Stimulated activated effector memory CD8-positive, alpha-beta T cell treated with anti-CD3 and anti-CD28 coated beads, Interleukin-12 subunit alpha, Interleukin-12 subunit beta, amount 100 ng/mL, for 72 hours (primary cell): ENCODE data around the gene PDE6A.
A peak's percentile ranks its signal among the peaks of the same experiment; 100 is the strongest.

Experiments used
- ATAC-seq: fragments of 150-1000 bp; cut with Tn5 transposase; 2 replicates; pipeline ENCODE4 v1.10.0; 2021
- DNase-seq, 2 donors: peaks; one replicate each; pipeline ENCODE4 v3.0.0; 2021 to 2022; ENCODE audit warnings: low spot score in 2 of 2
- H3K27ac Mint-ChIP-seq: one replicate; pipeline ENCODE4 v1.8.0; 2022; ENCODE audit warnings: mild to moderate bottlenecking, mixed read lengths
- H3K36me3 Mint-ChIP-seq: one replicate; pipeline ENCODE4 v1.8.0; 2022; ENCODE audit warnings: mild to moderate bottlenecking, mixed read lengths
- H3K4me1 Mint-ChIP-seq: one replicate; pipeline ENCODE4 v1.8.0; 2022; ENCODE audit warnings: mixed read lengths
- H3K4me3 Mint-ChIP-seq: one replicate; pipeline ENCODE4 v1.8.0; 2022; ENCODE audit warnings: mild to moderate bottlenecking, mixed read lengths
- H3K9me3 Mint-ChIP-seq: one replicate; pipeline ENCODE4 v1.8.0; 2022; ENCODE audit warnings: mixed read lengths

Gene PDE6A

DNA sequence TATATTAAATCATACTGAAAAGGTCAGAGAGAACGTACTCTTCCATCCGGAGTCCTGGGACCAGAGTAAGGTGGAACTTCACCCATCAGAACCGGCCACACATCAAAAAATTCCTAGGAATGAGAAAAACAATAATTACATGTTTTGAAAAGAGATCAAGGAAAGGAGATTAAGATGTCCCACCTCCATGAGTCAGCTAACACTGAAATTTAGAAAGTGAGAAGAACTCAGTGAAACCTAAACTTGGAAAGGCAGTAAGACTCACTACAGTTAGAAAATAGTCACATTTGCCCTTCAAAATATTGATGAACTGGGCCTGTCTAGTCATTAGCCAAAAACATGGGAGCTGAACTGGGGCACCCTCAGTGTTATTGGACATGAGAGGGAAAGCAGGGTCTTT, 23.0 kb downstream of the PDE6A start:
- no peak overlapping the region for H3K4me3 Mint-ChIP-seq
- H3K36me3 Mint-ChIP-seq, result peaks cover 6% of the 10 kb centered on the region
- H3K4me1 Mint-ChIP-seq, result no peaks in the 10 kb centered on the region
- ATAC-seq (no peak), DNase-seq (no peak)
- H3K27ac Mint-ChIP-seq, result no peak overlapping the region
- H3K9me3 Mint-ChIP-seq, result no peaks in the 10 kb centered on the region

DNA sequence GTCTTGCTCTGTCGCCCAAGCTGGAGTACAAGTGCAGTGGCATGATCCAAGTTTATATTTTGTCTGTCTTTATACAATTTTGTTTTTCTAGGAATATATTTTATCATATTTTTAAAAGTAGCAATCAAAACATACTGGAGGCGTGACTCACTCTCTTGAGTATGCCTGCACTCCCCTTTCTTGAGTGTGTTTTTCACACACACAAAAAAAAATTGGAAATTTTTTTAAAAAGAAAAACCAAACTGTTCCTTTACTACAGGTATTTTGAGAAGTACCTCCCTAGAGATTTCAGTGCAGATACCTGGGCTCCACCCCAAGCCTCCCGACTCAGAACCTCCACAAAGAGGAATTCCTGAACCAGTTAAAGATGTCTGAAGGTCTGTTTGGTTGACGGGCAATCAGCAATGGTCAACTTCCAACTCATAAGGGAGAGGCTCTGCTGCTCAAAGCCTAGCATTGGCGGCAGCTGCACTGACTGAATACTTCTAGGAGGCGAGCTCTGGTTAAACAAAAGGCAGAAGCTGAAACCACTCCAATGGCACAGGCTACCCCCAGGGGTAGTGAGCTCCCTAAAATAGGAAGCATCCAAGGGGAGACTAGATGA, 27.4 kb downstream of the PDE6A start:
- H3K36me3 Mint-ChIP-seq, result peaks cover 6% of the 10 kb centered on the region
- no peak overlapping the region for H3K4me3 Mint-ChIP-seq
- no peak overlapping the region for H3K27ac Mint-ChIP-seq
- no peaks in the 10 kb centered on the region for H3K9me3 Mint-ChIP-seq
- DNase-seq (no peak), ATAC-seq (no peak)
- H3K4me1 Mint-ChIP-seq, result peaks cover 7% of the 10 kb centered on the region

GRCh38 chr5:149916334-149917072, 28.1 kb downstream of the PDE6A start:
- Mint-ChIP-seq H3K36me3 (peaks cover 6% of the 10 kb centered on the region), H3K4me1 (peaks cover 7% of the 10 kb centered on the region), H3K27ac (no peak overlapping the region), H3K9me3 (no peaks in the 10 kb centered on the region), H3K4me3 (no peak overlapping the region)
- ATAC-seq (no peak), DNase-seq (no peak)

GRCh38 chr5:149915392-149916260, 29.0 kb downstream of the PDE6A start:
- DNase-seq (no peak), ATAC-seq (no peak)
- Mint-ChIP-seq H3K9me3 (no peaks in the 10 kb centered on the region), H3K4me1 (peaks cover 7% of the 10 kb centered on the region), H3K4me3 (no peak overlapping the region), H3K36me3 (no peaks in the 10 kb centered on the region), H3K27ac (no peak overlapping the region)

DNA sequence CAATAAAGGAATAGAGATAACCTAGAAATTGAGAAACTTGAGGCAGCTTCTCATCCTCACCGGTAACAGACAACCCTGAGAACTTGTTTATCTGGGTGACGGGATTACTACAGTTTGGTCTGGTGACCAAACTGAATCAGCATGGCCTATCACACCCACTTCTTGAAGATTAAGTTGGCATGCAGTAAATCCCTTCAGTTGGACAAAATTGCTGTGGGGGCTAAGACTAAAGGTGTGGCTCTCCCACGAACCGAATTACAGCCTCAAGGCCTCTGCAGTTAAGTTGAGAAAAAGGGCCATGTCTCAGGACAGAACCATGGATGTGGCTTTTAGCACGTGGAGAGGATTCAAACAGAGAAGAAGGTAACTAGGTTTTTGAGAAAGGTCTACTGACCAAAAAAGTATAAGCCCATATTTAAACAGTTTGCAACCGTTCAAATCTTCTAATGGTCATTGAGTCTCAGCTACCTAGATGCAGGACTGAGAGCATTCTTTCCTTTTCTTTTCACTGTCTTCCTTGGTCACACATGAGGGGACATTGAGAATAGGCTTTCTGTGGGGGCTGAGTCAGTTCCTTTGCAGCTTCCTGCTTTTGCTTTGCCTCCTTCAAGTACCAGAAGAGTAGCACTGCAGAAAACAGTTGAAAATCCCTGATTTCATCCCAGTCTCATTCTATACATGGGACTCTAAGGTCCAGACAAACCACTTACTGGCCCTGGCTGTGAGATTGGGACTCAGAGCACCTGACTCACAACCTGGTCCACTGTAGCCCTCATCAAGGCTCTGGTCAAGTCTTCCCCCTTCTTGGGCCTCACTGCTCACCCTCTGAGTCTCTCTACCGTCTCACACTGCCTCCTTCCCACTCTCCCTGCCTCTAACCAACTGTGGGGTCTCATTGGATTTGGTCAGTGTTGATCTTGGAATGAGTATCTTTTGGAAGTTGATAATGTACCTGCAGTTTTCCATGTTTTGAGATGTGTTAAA, 30.9 kb downstream of the PDE6A start:
- peaks cover 7% of the 10 kb centered on the region for H3K4me1 Mint-ChIP-seq
- DNase-seq (no peak), ATAC-seq (peak; percentile 62)
- no peaks in the 10 kb centered on the region for H3K9me3 Mint-ChIP-seq
- H3K27ac Mint-ChIP-seq, result no peak overlapping the region
- no peaks in the 10 kb centered on the region for H3K36me3 Mint-ChIP-seq
- no peak overlapping the region for H3K4me3 Mint-ChIP-seq

- Mint-ChIP-seq H3K4me3 (no peak overlapping the region), H3K27ac (no peak overlapping the region), H3K4me1 (peaks cover 7% of the 10 kb centered on the region), H3K36me3 (no peaks in the 10 kb centered on the region), H3K9me3 (no peaks in the 10 kb centered on the region)
- no peak for DNase-seq
- ATAC-seq, result no peak
Observed at GRCh38 chr5:149912226-149912871, 32.2 kb downstream of the PDE6A start.

GRCh38 chr5:149911031-149911430, 33.6 kb downstream of the PDE6A start:
- Mint-ChIP-seq H3K27ac (no peak overlapping the region), H3K9me3 (no peaks in the 10 kb centered on the region), H3K36me3 (no peaks in the 10 kb centered on the region), H3K4me1 (peaks cover 7% of the 10 kb centered on the region), H3K4me3 (no peak overlapping the region)
- DNase-seq (no peak), ATAC-seq (no peak)

DNA sequence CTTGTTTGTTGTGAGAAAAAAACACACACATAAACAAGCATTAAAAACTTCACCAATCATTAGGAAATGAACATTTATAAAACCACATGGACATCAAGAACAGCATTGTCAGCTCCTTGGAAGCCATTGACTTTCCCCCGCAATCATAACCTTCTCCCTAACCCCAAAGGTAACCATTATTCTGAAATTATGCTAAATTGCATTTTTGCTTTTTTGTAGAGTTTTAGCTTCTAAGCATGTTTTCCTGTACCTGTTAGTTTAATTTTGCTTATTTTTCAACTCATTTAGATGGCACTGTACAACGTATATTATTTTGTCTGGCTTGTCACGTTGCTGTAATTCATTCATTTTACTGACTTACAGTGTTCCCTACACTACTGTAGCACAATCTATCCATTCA, 36.8 kb downstream of the PDE6A start:
- Mint-ChIP-seq H3K9me3 (no peaks in the 10 kb centered on the region), H3K27ac (no peak overlapping the region), H3K36me3 (no peaks in the 10 kb centered on the region), H3K4me3 (no peak overlapping the region), H3K4me1 (peaks cover 10% of the 10 kb centered on the region)
- ATAC-seq, result no peak
- DNase-seq, result no peak

GRCh38 chr5:149904977-149905376, 39.6 kb downstream of the PDE6A start:
- no peak for DNase-seq
- Mint-ChIP-seq H3K36me3 (no peaks in the 10 kb centered on the region), H3K4me1 (peaks cover 17% of the 10 kb centered on the region), H3K9me3 (no peaks in the 10 kb centered on the region), H3K4me3 (no peak overlapping the region), H3K27ac (no peak overlapping the region)
- ATAC-seq, result peak; percentile 31

DNA sequence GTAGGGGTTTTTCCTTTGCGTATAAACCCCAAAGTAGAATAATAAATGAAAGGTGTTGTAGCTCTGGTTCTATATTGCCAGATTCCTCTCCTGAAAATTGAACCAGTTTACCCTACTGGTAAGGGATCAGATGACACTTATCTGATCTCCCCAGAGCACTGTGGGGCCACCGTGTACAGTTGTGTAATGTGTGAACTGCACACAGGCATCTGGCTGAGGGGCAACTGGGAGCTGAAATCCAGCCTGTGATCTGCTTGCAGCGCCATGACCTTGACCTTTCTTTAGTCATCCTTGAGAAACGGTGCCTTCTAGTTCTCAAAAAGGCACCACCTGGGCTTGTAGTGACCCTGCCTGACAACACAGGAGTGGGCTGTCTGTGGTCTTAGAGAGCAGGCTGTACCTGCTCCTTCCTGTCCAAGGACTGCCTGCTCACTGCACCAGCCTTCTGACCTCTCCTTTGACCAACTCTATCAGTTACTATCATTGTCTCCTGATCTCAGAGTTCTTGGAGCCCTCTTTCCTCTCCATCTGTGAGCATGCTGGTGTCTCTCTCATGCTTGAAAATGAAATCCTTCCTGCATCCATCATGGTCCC, 40.2 kb downstream of the PDE6A start:
- Mint-ChIP-seq H3K36me3 (no peaks in the 10 kb centered on the region), H3K9me3 (no peaks in the 10 kb centered on the region), H3K4me1 (peaks cover 17% of the 10 kb centered on the region), H3K27ac (no peak overlapping the region), H3K4me3 (no peak overlapping the region)
- ATAC-seq (no peak), DNase-seq (no peak)

DNA sequence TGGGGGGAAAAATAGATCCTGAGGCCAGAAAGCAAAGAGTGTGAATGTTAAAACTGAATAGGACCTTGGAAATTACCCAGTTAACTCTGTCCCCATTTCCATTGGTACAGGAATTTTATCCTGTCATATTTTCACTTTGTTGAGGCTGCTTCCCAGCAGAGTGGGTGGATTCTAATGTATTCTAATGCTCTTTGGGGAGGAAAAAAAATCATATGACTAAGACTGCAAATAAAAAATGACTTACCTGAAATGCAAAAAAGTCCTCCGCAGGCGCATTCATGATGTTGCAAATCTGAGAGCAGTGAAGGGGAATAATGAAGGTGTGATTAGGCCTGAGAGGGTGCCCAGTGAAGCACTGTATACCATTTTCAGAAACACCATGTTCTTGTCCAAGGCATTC, 41.2 kb downstream of the PDE6A start:
- ATAC-seq (no peak), DNase-seq (no peak)
- H3K4me3 Mint-ChIP-seq, result no peak overlapping the region
- peaks cover 17% of the 10 kb centered on the region for H3K4me1 Mint-ChIP-seq
- H3K9me3 Mint-ChIP-seq, result no peaks in the 10 kb centered on the region
- no peak overlapping the region for H3K27ac Mint-ChIP-seq
- no peaks in the 10 kb centered on the region for H3K36me3 Mint-ChIP-seq

DNA sequence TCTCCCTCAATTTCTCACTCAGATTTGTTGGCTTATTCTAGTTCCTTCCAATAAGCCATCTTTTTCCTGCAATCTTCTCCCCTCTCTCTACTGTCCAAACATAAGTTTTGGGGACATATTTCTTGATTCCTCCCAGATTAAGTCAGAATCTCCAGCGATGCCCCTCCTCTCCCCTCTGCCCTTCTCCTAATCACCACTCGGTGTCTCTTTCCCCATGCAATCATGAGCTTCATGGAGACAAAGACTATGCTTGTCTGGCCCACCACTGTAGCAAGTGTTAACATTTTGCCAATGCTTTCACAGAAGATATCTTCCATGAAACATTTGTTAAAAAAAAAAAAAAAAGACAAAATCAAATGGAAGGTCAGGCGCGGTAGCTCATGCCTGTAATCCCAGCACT, 42.4 kb downstream of the PDE6A start:
- Mint-ChIP-seq H3K9me3 (no peaks in the 10 kb centered on the region), H3K36me3 (no peaks in the 10 kb centered on the region), H3K4me1 (peaks cover 17% of the 10 kb centered on the region), H3K27ac (no peak overlapping the region), H3K4me3 (no peak overlapping the region)
- no peak for ATAC-seq
- DNase-seq, result no peak

DNA sequence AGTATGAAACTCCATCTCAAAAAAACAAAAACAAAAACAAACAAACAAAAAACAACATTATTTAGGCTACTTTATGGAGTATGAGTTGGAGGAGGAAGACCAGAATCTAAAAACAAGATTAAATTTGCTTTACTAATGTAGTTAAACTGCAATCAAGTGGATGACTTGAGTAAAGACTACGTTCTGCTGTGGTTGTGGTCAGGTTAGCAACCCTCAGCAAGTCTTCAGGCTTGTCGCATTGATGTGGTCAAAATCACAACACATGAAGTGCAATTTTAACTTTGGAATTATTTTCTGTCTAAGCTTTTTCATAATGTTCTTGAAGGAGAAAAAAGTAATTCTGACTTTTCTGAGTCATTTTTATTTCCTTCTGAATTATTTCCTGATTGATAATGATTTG, 43.1 kb downstream of the PDE6A start:
- Mint-ChIP-seq H3K36me3 (no peaks in the 10 kb centered on the region), H3K9me3 (no peaks in the 10 kb centered on the region), H3K4me3 (no peak overlapping the region), H3K4me1 (peaks cover 22% of the 10 kb centered on the region), H3K27ac (no peak overlapping the region)
- ATAC-seq (peak; percentile 73), DNase-seq (no peak)

DNA sequence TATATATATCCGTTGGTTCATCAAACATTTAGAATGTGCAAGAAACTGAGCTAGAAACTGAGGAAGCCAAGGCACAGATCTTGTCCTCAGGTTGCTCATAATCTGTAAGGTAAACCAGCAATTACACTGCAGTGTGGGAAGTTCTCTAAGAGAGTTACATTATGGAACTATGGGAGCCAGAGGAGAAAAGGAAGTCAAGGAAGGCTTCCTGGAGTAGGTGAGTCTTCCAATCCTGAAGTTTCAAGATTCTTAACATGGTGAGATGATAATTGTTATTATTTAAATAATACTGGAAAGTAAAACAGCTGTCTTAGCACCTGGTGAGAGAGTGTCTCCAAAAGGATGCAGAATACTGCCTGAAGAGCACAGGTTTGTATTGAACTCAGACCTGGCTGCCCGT, 44.2 kb downstream of the PDE6A start:
- no peak for DNase-seq
- Mint-ChIP-seq H3K36me3 (no peaks in the 10 kb centered on the region), H3K4me1 (peaks cover 32% of the 10 kb centered on the region), H3K27ac (no peak overlapping the region), H3K9me3 (no peaks in the 10 kb centered on the region), H3K4me3 (no peak overlapping the region)
- no peak for ATAC-seq
